PC-3 (cell line): ENCODE data around the gene ACER2. TPM values are rescaled to one million over a fixed set of nuclear protein-coding genes. Genes with fewer than 3 reads are reported as not detected.
A peak's percentile ranks its signal among the peaks of the same experiment; 100 is the strongest.

Source experiments
- ATAC-seq: fragments of 200-7000 bp; cut with Tn5 transposase; 2 replicates; pipeline ENCODE4 v1.9.1; 2020; ENCODE audit warnings: mild to moderate bottlenecking, moderate library complexity
- BruUV-seq: library from RNA; stranded (reverse); fragments of 400-500 nt; replicated peaks from 2 replicates; lab custom pipeline; 2021; lab: Mats Ljungman, UMichigan
- CTCF ChIA-PET: fragments of 300-600 bp; sonication (Branson Sonifier 250); formaldehyde crosslinking; loops from one replicate; lab custom pipeline; 2022; ENCODE audit warnings: antibody characterized with exemption; lab: Charles Lee
- POLR2A ChIA-PET: fragments of 300-600 bp; sonication (Branson Sonifier 250); formaldehyde crosslinking; loops from one replicate; lab custom pipeline; 2022; ENCODE audit warnings: antibody characterized with exemption; ENCODE audit not compliant: unreplicated experiment; lab: Charles Lee
- DNase-seq: peaks from one replicate; pipeline ENCODE4 v3.0.0-alpha.2; 2015
- H2AFZ ChIP-seq: fragments of 300-600 bp; sonication (generic); 2 replicates; pipeline ENCODE4 v1.6.0; 2016; ENCODE audit warnings: antibody characterized with exemption, low read length
- H3F3A ChIP-seq: fragments of 300-600 bp; sonication (generic); one replicate; pipeline ENCODE4 v1.6.0; 2017; ENCODE audit warnings: antibody characterized with exemption, low read length, control low read depth, mild to moderate bottlenecking; ENCODE audit not compliant: unreplicated experiment
- H3K27ac ChIP-seq: fragments of 300-600 bp; sonication (generic); 2 replicates; pipeline ENCODE4 v1.5.1; 2016; ENCODE audit warnings: mild to moderate bottlenecking, low read length
- H3K27me3 ChIP-seq: fragments of 300-600 bp; sonication (generic); 2 replicates; pipeline ENCODE4 v1.6.1; 2016; ENCODE audit warnings: low read length, mixed read lengths
- H3K36me3 ChIP-seq: fragments of 300-600 bp; sonication (generic); 2 replicates; pipeline ENCODE4 v1.6.1; 2016; ENCODE audit warnings: low read depth, mixed run types, low read length, mixed read lengths
- H3K4me1 ChIP-seq: fragments of 300-600 bp; sonication (generic); 2 replicates; pipeline ENCODE4 v1.5.1; 2016; ENCODE audit warnings: low read length; ENCODE audit not compliant: insufficient read depth
- H3K4me2 ChIP-seq: fragments of 300-600 bp; sonication (generic); 2 replicates; pipeline ENCODE4 v1.6.0; 2016; ENCODE audit warnings: low read length
- H3K4me3 ChIP-seq: fragments of 300-600 bp; sonication (generic); 2 replicates; pipeline ENCODE4 v1.5.1; 2016; ENCODE audit warnings: mild to moderate bottlenecking, low read length, mixed read lengths
- H3K79me2 ChIP-seq: fragments of 300-600 bp; sonication (generic); 2 replicates; pipeline ENCODE4 v1.6.1; 2017; ENCODE audit warnings: low read length, mixed read lengths
- H3K9ac ChIP-seq: fragments of 300-600 bp; sonication (generic); 2 replicates; pipeline ENCODE4 v1.6.0; 2016; ENCODE audit warnings: mild to moderate bottlenecking, low read length
- H3K9me2 ChIP-seq: fragments of 300-600 bp; sonication (generic); replicated peaks from 2 replicates; pipeline ENCODE4 v1.6.1; 2016; ENCODE audit warnings: mixed run types, low read length, mixed read lengths
- H3K9me3 ChIP-seq: fragments of 300-600 bp; sonication (generic); 2 replicates; pipeline ENCODE4 v1.6.1; 2016; ENCODE audit warnings: low read length, mixed read lengths
- H4K20me1 ChIP-seq: fragments of 300-600 bp; sonication (generic); 2 replicates; pipeline ENCODE4 v1.6.1; 2016; ENCODE audit warnings: low read length, mixed read lengths
- EZH2 ChIP-seq: fragments of 300-600 bp; sonication (generic); IDR thresholded peaks from one replicate; pipeline ENCODE4 v1.6.1; 2017; ENCODE audit warnings: antibody characterized with exemption, mild to moderate bottlenecking, low read length; ENCODE audit not compliant: unreplicated experiment
- EZH2phosphoT487 ChIP-seq: fragments of 300-600 bp; sonication (generic); IDR thresholded peaks from 2 replicates; pipeline ENCODE4 v1.6.1; 2018; ENCODE audit warnings: mild to moderate bottlenecking, antibody characterized with exemption, low read length, borderline replicate concordance
- intact Hi-C: fragments of 100-400 bp; cut with micrococcal nuclease; formaldehyde crosslinking; loops from 2 replicates; pipeline ENCODE4 v1.9.0; 2023
- total RNA-seq: library from RNA; depleted of rRNA; stranded (reverse); fragments of >200 nt; gene quantifications from 2 replicates; pipeline ENCODE4 v1.2.3, GENCODE V29; 2014
- TF ChIP-seq, protein P1 (sequence below): fragments of 300-600 bp; sonication (generic); conservative IDR thresholded peaks from 2 replicates; pipeline ENCODE4 v1.5.1; 2017; ENCODE audit warnings: antibody characterized with exemption, low read depth, mild to moderate bottlenecking, low read length

The ACER2 gene
- total RNA-seq, 1 experiment from 2014 or later: 2.4 TPM

- peak overlapping the region; percentile 66 for H3K9ac ChIP-seq
- no peak for TF ChIP-seq EZH2
- TF ChIP-seq EZH2phosphoT487: no peak
- TF ChIP-seq, protein P1, sequence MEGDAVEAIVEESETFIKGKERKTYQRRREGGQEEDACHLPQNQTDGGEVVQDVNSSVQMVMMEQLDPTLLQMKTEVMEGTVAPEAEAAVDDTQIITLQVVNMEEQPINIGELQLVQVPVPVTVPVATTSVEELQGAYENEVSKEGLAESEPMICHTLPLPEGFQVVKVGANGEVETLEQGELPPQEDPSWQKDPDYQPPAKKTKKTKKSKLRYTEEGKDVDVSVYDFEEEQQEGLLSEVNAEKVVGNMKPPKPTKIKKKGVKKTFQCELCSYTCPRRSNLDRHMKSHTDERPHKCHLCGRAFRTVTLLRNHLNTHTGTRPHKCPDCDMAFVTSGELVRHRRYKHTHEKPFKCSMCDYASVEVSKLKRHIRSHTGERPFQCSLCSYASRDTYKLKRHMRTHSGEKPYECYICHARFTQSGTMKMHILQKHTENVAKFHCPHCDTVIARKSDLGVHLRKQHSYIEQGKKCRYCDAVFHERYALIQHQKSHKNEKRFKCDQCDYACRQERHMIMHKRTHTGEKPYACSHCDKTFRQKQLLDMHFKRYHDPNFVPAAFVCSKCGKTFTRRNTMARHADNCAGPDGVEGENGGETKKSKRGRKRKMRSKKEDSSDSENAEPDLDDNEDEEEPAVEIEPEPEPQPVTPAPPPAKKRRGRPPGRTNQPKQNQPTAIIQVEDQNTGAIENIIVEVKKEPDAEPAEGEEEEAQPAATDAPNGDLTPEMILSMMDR: no peak
- ChIA-PET POLR2A (interaction anchor here (0.6 kb wide), 1 partner anchor 15 kb away, joined by 4 read pairs; no protein-coding TSS in a partner anchor), CTCF (no interaction called here)
- H3K27ac ChIP-seq: peak overlapping the region; percentile 36
- BruUV-seq: TSS peak; percentile 40
- peaks cover 6% of the 10 kb centered on the region; the same call in 1 of the 2 replicates for H3K79me2 ChIP-seq
- H3K9me3 ChIP-seq: no peaks in the 10 kb centered on the region
- intact Hi-C loops: loop anchor here (2.0 to 5.0 kb wide), 2 partner anchors 37 to 47 kb away; no protein-coding TSS in a partner anchor
- H3K36me3 ChIP-seq: no peaks in the 10 kb centered on the region
- H3F3A ChIP-seq: no peaks in the 10 kb centered on the region
- peak overlapping the region; percentile 99 for H3K4me2 ChIP-seq
- no peaks in the 10 kb centered on the region for H4K20me1 ChIP-seq
- H3K4me3 ChIP-seq: peak overlapping the region; percentile 92
- peak; percentile 27 for DNase-seq
- no peaks in the 10 kb centered on the region for H3K9me2 ChIP-seq
- H2AFZ ChIP-seq: peak overlapping the region; percentile 79
- H3K27me3 ChIP-seq: no peaks in the 10 kb centered on the region
- peaks cover 26% of the 10 kb centered on the region for H3K4me1 ChIP-seq
- ATAC-seq: peak; percentile 27
These were observed 789 bp downstream of the ACER2 start for GRCh38 chr9:19409401-19410194.

GRCh38 chr9:19410195-19410503 is 1.3 kb downstream of the ACER2 start:
- Histone ChIP-seq H3K36me3 (no peaks in the 10 kb centered on the region), H3K9ac (no peak overlapping the region), H3K4me1 (peaks cover 24% of the 10 kb centered on the region), H3K9me3 (no peaks in the 10 kb centered on the region), H3K9me2 (no peaks in the 10 kb centered on the region), H2AFZ (peak overlapping the region; percentile 79; the same call in 1 of the 2 replicates), H4K20me1 (no peaks in the 10 kb centered on the region), H3K4me2 (peak overlapping the region; percentile 99), H3F3A (no peaks in the 10 kb centered on the region), H3K4me3 (peak overlapping the region; percentile 92), H3K27me3 (no peaks in the 10 kb centered on the region), H3K79me2 (peaks cover 6% of the 10 kb centered on the region; the same call in 1 of the 2 replicates), H3K27ac (no peak overlapping the region)
- ChIA-PET CTCF (no interaction called here), POLR2A (no interaction called here)
- ATAC-seq (no peak), DNase-seq (no peak)
- intact Hi-C loops: no loop called here
- TF ChIP-seq EZH2phosphoT487 (no peak), EZH2 (no peak)
- TF ChIP-seq, protein P1: no peak
- no TSS peak for BruUV-seq

GRCh38 chr9:19410594-19410993 is 1.8 kb downstream of the ACER2 start:
- DNase-seq (no peak), ATAC-seq (no peak)
- Histone ChIP-seq H3F3A (no peaks in the 10 kb centered on the region), H3K27me3 (no peaks in the 10 kb centered on the region), H3K9me3 (no peaks in the 10 kb centered on the region), H3K4me3 (no peak overlapping the region), H3K36me3 (no peaks in the 10 kb centered on the region), H2AFZ (no peak overlapping the region), H3K79me2 (peaks cover 6% of the 10 kb centered on the region; the same call in 1 of the 2 replicates), H3K4me2 (no peak overlapping the region), H3K27ac (no peak overlapping the region), H3K9me2 (no peaks in the 10 kb centered on the region), H3K4me1 (peaks cover 20% of the 10 kb centered on the region), H4K20me1 (no peaks in the 10 kb centered on the region), H3K9ac (no peak overlapping the region)
- intact Hi-C loops: no loop called here
- ChIA-PET POLR2A (no interaction called here), CTCF (no interaction called here)
- TF ChIP-seq EZH2phosphoT487: no peak
- TF ChIP-seq, protein P1: no peak
- no TSS peak for BruUV-seq
